GM21825 (cell line): ENCODE results near the gene ANXA8.
"Not testable (repeated sequence)": the region's sequence is repeated elsewhere in the genome, so short reads cannot be mapped to it uniquely, and the experiment has no call there.

Experiments used
- ATAC-seq: cut with Tn5 transposase; IDR thresholded peaks from one replicate; pipeline ENCODE4 v1.9.1; 2021; ENCODE audit warnings: mild to moderate bottlenecking, moderate library complexity; ENCODE audit not compliant: unreplicated experiment

The ANXA8 gene

DNA sequence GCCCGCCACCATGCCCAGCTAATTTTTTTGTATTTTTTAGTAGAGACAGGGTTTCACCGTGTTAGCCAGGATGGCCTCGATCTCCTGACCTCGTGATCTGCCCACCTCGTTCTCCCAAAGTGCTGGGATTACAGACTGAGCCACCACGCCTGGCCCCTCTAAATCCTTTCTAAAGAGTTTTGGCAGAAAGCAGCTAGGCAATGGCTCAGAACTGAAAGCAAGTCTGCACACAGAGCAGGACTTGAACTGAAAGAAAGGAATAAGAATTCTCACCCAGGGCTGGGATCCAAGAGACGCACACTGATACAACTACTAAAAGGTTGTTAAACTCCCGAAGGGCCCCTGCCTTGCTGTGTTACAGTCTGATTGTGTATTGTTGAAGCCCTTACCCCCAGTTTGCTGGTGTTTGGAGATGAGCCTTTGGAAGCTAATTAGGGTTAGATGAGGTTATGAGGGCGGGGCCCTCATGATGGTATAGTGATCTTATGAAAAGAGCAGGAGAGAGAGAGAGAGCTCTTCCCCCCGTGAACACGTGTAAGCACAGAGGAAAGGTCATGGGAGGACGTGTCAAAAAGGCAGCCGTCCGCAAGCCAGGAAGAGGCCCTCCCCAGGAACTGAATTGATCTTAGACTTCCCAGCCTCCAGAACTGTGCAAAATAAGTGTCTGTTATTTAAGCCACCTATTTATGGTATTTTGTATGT lies 18.5 kb downstream of the ANXA8 start:
- ATAC-seq: not testable (repeated sequence)

DNA sequence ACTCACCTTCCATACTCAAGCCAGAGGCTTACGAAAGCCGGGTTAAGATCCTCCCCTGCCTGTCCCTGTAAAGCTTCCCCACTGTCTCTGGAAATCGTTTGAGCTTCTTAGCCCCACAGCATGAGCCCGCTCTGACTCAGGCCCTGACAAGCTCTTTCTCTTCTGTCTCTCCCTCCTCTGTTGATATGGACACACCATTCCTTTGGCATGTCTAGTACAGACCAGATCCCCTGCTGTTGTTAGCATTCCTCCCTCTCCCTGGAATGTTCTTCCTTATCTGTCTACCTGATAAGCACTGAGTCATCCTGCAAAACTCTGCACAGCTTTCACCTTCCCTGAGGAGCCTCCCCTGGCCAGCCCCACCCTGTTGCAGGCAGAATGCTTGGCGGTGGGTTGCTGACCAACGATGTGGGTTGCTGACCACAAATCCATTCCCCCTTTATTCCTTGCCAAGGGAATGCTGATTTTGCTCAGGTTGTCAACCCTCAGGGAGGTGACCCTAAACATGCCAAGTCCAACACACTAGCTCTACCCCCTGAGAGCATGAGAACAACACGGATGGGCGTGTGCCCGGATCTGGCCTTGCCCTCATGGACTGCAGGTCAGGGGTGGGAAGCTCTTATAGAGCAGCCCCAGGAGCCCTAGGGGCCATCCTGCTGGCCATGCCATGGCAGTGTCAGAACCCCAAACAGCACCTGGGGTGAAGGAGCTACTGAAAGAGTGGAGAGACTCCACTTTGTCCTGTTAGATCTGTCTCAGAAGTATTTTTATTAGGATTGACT lies 21.1 kb downstream of the ANXA8 start:
- not testable (repeated sequence) for ATAC-seq

DNA sequence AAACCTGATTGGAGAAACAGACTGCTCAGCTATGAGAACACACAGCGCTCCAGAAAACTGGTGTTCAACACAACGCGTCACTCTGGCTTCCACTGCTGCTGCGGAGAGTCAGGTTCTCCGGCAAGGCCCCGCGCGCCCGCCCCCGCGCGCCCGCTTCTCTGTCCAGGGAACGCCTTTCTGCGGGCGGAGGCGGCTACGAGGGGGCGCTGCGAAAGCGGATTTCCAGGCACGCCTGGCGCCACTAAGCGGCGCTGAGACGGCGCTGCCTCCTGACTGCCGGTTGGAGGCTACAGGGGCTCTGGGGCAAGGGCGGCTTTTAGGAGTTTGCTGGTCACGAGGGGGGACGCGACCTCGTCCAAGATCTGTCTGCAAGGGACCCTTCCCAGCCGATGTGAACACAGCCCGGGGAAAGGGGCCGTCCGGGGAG lies 22.6 kb downstream of the ANXA8 start:
- ATAC-seq: peak; percentile 74

DNA sequence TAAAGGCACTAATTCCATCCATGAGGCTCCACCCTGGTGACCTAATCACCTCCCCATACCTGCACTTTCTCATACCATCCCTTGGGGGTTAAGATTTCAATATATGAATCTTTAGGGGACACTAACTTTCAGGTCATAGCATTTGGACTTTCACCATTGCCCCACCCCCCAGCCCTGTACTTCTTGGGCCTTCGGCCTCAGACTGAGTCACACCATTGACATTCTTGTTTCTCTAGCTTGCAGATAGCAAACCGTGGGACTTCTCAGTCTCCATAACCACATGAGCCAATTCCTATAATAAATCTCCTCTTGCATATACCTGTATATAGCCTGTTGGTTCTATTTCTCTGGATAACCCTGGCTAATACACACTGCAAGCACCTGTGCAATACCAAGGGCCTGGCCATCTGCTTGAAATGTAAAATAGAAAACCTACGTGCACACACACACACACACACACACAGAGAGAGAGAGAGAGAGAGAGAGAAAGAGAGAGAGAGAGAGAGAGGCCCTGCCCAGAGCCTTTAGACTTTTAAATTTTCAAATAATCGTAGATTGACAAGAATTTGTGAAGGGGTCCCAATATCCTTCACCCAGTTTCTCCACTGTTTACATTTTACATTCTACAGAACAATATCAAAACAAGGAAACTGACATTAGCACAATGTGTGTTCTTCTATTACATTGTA lies 25.3 kb downstream of the ANXA8 start:
- no peak for ATAC-seq

DNA sequence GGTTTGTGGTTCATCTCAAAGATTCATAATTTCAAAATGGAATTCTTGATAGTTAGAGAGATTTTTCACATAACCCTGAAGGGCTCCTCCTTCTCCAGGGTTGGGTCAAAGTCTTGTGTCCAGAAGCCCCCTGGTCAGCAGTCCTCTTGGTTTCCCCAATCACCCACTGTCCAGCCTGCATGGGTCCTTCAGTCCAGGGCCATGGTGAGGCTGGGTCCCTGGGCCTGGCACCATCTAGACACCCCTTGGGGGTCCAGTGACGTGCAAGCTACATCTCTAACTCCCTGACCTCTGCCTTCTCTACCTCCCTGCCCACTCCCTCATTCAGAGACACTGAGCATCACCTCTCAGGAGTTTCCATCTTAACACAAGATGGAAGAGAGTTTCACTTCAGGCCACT lies 26.1 kb downstream of the ANXA8 start:
- ATAC-seq: no peak

DNA sequence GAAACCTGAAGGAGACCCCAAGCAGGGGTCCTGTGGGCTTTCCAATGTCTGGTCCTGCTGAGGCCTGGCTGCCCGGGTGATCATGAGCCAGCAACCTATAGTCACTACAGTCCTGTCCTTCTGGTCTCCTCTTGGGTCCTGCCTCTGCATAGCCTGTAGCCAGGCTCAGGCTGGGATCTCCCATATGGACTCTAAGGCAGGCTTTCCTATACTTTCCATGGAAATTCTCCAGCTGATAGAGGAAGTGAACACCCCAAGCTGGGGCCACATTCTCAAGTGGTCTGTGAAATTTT lies 26.4 kb downstream of the ANXA8 start:
- no peak for ATAC-seq

DNA sequence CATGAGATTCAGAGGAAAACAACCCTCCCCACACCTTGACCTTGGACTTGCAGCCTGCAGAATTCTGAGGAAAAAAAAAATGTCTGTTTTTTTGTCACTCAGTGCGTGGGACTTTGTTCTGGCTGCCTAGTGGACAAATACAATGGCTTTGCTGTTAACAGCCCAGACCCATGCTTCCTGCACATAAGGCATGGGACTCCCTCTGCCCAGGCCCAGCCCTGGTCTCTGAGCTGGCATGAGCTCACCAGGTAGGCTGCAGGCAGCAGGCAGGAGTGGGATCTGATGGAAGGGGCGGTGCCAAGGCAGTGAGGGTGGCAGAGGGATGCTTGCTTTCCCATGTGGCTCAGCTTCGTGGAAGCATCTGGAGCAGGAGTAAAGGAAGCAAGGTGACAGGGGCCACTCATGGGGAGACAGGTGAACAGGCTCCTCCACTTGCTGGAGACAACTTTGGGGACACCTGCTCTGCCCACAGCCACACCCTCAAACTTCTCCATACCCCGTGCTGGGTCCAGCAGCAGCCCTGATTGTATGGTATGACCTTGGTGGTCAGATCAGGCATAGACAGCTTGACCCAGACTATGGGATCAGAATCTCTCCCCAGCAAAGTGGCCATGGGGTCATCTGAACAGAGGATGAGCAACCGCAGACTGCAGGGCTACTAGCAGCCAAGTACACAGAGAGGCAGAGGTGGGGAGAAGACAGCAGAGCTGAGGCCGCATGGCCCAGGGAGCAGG lies 27.0 kb downstream of the ANXA8 start:
- no peak for ATAC-seq

DNA sequence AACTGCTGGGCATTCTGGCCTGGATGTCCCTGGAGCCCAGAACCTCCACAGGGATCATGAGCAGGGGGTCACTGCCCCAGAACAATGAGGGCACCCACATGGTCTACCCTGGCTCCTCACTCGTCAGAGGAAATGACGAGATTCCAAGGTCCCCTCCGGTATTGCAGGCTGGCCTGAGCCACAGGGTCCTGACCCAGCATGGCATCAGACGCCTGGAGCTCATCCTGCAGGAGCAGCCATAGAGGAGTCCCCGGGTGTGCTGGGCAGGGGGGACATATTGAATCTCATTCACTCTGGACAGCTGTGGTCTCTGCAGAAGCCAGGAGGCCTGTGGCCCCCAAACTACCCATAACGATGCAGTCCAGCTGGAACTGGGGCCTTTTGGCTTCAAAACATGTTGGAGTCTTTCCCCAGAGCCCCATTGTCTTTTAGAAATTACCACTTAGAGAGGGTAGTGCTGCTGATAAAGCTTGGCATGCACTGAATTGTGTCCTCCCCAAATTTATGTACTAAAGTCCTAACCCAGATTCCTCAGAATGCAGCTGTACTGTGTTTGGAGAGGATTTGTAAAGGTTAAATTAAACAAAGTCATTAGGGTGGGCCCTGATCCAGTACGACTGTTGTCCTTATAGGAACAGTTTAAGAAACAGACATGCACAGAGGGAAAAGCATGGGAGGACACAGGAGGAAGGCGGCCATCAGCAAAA lies 27.7 kb downstream of the ANXA8 start:
- no peak for ATAC-seq

DNA sequence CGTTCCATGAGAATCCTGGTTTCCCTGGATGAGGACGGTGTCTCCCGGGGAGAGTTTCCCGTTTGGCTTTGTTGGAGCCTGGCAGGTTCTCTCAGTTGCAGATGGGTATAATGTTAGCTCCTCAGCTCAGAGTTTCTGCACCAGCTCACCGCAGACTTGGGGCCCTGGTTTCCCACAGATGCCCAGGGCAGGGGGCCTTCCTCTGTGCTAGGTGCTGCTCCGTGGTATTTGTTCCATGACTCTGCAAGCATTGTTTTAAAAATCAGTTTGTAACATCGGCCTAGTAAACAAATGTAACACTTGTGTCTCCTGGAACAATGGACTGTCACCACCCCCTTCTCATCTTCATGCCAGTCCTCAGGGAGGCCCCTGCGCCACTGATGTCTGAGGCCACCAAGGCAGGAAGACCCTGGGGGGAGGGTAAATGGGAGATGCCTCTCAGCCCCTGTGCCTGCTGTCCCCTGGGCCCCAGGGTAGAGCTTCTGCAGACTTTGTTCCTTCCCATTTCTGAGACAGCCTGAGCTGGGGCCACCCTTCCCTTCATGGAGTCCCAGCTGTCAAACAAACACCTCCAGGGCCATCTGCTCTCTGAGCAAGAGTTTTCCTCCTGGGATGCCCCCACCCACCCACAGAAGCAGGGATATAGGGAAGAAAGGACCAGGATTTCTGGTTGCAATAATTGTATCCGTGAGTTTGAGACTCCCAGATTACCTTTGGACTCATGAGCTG lies 28.4 kb downstream of the ANXA8 start:
- ATAC-seq: not testable (repeated sequence)

DNA sequence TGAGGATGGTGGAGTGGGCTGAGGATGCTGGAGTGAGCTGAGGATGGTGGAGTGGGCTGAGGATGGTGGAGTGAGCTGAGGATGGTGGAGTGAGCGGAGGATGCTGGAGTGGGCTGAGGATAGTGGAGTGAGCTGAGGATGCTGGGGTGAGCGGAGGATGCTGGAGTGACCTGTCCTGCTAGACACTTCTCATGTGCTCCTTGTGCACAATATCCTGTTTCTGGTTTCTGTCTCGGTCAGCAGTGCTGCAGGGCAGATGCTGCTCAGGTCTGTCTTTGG lies 29.2 kb downstream of the ANXA8 start:
- no peak for ATAC-seq

DNA sequence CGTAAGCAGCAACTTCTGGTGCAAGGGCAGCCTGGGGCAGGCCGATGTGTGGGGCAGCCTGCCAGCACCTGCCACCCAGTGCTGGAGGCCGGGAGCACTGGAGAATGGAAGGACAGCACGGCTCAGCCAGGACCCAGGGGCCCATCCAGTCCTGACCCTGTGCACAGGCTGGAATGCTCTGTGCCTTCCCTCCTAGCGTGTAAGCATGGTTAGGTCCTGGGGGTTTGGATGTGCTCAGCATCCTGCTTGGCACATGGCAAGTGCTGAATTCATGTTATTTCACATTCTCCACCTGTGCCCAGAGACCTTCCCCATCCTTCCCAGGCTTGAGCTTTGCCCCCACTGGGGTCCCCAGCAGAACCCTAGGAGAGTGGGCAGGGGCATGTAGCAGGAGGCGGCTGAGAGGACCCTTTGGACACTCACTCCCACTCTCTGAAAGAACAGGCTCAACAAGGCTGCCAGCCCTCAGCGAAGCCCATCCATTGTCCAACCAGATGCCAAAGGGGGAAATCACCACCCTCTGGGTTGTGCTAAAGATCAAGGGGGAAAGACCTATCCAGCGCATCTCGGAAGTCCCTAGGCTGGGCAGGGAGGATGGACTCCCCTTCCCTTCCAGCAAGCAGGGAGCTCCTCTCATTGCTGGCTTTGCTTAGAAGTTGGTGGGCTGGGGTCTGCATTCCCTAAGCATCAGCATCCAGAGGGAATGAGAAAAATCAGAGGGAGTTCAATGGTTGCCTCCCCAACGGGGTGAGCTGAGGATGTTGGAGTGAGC lies 29.7 kb downstream of the ANXA8 start:
- ATAC-seq: no peak

DNA sequence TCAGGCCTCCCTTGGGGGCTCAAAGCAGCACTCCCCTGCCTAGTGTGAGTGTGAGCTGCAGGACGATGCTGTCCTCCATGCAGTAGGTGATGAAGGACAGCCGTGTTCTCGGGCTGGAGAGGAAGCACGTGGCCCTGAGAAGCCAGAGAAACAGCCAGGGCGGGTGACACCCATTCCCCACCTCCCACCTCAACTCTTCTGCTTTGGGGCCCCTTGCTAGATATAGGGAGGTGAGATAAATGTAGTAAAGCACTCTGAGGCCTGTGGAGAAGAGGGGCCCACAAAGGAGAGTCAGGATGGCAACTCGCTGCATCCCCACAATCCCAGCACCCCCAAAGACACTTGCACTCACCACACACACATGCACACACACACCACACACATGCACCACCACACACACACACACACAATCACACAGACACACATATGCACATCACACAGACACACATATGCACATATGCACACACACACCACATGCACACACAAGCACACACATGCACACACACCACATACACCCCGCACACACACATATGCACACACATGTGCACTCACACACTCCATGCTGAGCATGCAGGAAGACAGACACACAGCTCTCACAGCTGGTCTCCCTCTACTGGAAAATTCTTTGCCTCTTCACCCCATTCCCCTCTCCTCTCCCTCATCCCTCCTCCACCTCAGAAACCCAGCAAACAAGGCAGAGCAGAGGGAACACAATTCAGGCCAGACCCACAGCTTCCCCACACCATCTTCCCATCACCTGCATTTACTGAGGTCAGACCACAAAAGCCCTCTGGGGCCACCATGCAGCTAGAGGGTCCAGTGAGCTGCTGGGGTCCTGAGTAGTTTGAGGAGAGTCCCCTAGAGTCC lies 30.5 kb downstream of the ANXA8 start:
- no peak for ATAC-seq

DNA sequence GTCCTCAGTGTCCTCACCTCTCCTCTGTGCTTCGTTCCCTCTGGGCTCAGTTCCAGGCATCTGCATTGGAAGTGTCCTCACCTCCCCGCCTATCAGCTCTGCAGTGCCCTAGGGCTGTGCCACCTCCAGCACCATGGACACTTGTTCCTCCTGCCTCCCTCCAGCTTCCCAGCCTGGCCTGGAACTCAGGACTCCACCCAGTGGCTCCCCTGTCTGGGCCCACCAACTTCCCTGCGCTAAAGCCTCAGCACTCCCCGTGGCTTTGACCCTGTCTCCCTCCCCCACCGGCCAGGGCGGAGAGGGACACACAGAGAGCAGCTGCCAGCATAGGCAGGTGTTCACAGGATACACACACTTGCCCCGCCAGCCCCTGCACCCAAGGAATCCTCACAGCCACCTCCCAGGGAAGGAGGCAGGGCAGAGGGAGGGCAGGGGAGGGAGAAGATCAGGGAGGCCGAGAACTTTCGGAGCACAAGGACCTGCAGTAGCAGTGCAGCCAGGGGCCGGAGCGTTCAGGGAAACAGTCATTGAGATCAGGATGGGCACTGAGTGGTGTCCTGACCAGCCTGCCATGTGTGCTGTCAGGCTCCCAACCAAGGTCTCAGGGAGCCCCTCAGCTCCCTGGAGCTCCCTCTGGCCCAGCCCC lies 31.3 kb downstream of the ANXA8 start:
- ATAC-seq: no peak

DNA sequence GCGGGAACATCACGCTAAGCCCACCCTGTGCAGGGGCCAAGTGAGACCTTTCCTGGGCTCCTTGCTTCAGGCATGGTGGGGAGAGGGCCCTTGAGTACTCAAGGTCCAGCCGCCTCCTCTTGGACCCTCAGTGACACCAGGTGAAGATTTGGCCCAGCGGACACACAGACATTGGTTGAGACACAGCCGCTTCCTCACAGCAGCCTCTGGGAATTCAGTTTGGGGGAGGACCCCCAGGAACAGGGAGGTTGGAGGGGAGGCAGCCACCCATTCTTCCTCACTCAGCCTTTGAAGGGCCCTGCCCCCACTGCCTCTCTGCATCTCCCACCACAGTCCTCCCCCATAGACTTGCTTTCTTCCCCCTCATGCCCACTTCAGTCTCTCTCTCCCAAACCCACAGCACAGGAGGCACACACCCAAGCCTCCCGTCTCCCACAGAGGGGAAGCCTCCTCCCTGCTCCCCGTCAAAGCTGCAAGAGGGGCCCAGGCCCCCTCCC lies 31.9 kb downstream of the ANXA8 start:
- ATAC-seq: no peak

DNA sequence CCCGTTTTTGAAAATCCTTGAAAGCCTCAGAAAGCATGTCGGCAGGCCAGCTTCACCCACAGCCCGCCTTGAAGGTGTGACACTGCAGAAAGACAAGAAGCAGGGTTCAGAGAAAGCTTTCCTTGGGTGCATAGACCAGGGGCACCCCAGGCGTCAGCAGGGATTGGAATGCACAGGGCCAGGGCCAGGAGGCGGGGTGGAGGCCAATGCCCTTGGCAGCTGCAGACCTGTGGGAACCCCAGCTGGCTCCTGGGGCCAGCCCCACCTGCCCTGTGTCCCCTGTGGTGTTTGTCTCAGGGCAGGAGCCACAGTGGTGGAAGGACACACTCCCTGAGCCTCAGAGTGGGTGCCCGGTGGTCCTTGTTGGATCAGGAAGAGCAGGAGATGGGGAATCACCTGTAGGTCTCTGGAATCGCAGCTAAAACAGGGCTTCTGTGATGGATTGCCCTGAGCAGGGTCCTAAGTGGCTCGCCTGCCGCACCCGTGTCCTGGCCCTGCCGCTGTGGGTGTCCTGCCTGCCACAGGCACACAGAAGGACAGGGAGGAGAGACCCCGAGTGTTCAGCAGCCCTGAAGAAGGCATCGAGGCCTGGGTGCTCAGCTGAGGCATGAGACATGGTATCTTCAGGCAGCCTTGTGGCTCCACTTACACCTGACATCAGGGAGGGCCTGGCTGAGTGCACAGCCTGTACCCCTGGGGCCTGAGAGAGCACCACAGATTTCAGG lies 32.5 kb downstream of the ANXA8 start:
- no peak for ATAC-seq

DNA sequence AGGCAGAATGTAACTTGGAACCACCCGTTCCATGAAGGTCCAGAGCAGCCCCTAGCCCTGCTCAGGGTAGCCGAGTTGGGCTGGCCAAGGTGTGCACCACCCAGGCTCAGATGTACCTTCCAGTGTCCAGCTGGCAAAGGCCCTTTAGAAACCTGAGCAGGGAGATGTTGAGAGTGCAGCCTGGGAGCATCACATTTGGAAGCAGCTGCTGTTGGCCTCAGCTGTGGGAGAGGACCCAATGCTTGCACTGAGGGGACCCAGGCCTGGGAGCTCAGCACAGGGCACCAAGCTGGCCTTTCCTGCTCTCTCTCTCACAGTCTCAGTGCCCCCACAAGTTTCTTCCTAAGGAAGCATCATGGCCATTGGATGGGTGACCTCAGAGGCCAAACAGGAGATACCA lies 33.5 kb downstream of the ANXA8 start:
- no peak for ATAC-seq

DNA sequence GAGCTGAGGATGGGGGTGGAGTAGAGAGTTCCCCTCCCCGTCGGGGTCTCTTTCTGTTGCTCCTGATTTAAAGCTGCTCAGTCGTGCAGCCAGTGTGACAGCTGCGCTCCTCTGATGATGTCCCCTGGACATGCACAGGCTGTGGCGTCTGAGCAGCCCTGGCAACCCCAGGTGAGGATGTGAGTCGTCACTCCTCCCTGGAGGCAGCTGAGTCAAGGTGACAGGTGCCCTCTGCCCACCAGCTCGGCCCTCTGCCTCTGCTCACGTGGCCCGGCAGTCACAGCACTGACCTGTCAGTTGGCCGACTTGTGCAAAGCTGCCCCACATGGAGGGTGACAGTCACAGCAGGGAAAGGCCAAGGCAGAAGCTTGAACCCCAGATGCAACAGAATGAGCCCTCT lies 33.9 kb downstream of the ANXA8 start:
- no peak for ATAC-seq
